ENCODE measurements around the gene SIGLEC11.
"Not testable (repeated sequence)": the region's sequence is repeated elsewhere in the genome, so short reads cannot be mapped to it uniquely, and the experiment has no call there.

DNA sequence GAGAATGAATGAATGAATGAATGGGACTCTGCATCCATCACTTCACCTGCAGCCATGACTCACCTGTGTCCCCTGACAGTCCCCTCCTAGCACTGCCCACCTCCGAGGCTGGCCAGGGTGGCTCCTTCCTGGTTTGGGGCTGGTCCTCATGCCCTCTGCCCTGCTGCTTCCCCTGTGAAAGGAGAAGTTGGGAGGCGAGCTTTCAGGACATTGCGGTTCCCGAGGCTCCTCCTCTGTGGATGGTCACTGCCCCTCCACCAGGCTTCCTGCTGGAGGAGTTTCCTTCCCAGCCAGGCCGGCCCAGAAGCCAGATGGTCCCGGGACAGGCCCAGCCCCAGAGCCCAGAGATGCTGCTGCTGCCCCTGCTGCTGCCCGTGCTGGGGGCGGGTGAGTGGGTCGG is 8.4 kb upstream of the SIGLEC11 start:
- TF ChIP-seq, protein P1, sequence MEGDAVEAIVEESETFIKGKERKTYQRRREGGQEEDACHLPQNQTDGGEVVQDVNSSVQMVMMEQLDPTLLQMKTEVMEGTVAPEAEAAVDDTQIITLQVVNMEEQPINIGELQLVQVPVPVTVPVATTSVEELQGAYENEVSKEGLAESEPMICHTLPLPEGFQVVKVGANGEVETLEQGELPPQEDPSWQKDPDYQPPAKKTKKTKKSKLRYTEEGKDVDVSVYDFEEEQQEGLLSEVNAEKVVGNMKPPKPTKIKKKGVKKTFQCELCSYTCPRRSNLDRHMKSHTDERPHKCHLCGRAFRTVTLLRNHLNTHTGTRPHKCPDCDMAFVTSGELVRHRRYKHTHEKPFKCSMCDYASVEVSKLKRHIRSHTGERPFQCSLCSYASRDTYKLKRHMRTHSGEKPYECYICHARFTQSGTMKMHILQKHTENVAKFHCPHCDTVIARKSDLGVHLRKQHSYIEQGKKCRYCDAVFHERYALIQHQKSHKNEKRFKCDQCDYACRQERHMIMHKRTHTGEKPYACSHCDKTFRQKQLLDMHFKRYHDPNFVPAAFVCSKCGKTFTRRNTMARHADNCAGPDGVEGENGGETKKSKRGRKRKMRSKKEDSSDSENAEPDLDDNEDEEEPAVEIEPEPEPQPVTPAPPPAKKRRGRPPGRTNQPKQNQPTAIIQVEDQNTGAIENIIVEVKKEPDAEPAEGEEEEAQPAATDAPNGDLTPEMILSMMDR (IDR thresholded peaks at IDR 0.05): not testable (repeated sequence)
- TF ChIP-seq POLR2A (IDR thresholded peaks at IDR 0.05): not testable (repeated sequence)

Measured in thyroid gland (tissue), 4 donors.